GM12892 (cell line): ENCODE results near the gene MAP1S.

Experiments
- POLR2A ChIP-seq: IDR thresholded peaks from 2 replicates; pipeline ENCODE4 v1.6.1; 2011; ENCODE audit warnings: low read depth, low read length, control low read depth
- POLR2AphosphoS5 ChIP-seq: IDR thresholded peaks from 2 replicates; pipeline ENCODE4 v1.6.1; 2011; ENCODE audit warnings: low read depth, low read length, control low read depth

DNA sequence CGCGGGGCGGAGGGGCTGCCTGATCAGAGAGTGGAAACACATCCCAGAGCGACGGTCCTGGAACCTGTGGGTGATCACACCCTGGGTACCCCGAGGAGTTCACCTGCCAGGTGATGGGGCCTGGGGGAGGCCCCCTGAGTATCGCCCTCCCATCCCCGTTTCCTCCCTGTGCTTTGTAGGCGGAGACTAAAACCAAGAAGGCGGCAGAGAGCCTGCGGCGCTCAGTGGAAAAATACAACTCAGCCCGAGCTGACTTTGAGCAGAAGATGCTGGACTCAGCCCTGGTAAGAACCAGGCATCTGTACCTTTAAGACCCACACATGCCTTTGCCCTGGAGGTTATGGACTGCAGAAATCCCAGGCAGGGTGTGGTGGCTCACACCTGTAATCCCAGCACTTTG is 51.3 kb downstream of the MAP1S start:
- no peak for TF ChIP-seq POLR2AphosphoS5
- TF ChIP-seq POLR2A, result no peak
